Erythroblast (primary cell): ENCODE data around the gene ALDH3B1.

Experiments used
- GATA1 ChIP-seq: IDR thresholded peaks from 2 replicates; pipeline ENCODE4 v1.6.1; 2011; ENCODE audit warnings: low read depth, mild to moderate bottlenecking, control low read depth, low read length, moderate library complexity
- POLR2A ChIP-seq: IDR thresholded peaks from 2 replicates; pipeline ENCODE4 v1.6.1; 2011; ENCODE audit warnings: mild to moderate bottlenecking, low read length

- TF ChIP-seq POLR2A (no peak), GATA1 (no peak)
These were observed 26.2 kb upstream of the ALDH3B1 start for GRCh38 chr11:67983951-67984350.
